ENCODE data around the gene TRIM21.

- no peak for TF ChIP-seq CTCF (IDR thresholded peaks at IDR 0.05)
- no peak for TF ChIP-seq POLR2AphosphoS5 (IDR thresholded peaks at IDR 0.05)
- TF ChIP-seq POLR2A (IDR thresholded peaks at IDR 0.05), result no peak
Observed at GRCh38 chr11:4433856-4434255, 40.4 kb upstream of the TRIM21 start.
